Measurements from ENCODE around the gene CTNND2.

Gene CTNND2

DNA sequence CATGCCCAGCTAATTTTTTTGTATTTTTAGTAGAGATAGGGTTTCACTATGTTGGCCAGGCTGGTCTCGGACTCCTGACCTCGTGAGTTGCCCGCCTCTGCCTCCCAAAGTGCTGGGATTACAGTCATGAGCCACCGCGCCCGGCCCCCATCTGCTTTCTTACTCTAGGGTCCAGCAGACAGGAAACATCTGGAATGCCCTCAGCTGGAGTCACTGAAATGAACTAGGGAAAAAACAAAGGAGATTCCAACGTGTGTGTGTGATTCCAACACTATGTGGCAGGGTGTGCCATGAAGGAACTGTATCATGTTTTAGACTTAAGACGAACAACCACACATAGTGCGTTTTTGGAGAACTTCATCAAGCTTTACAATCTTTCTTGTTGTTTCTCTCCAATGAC lies 603.1 kb downstream of the CTNND2 start:
- no peak for DNase-seq

DNA sequence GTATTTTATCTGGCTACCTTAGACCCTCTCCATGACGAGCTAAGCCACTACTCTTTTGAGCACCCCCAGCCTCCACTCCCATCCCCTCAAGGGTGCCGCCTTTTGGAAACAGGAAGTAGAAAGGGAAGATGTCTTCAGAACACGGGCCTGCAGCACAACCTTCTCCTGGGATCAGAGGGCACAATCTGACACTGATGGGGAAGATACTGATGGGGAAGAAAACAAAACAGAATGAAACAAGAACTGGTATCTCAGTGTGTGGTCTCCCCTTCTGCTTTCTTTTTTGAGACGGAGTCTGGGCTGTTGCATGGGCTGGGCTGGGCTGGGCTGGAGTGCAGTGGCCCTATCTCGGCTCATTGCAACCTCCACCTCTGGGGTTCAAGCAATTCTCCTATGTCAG lies 603.5 kb downstream of the CTNND2 start:
- DNase-seq, result no peak

DNA sequence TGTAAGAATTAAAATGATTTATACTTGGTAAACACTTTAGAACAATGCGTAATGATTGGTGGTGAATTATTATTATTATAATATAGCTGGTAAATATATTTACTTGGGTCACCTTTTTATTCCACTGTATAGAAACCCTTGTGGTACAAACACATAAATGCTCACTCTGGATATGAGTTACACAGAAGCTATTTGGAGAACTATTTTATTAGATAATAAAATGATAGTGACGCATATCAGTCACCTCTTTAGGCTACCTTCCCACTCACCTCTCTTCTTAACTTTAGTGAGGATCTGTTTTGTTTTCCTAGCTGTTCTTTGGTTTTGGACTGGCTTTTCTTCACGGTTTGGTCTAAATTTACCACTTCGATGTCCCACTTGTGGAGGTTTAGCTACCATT lies 605.4 kb downstream of the CTNND2 start:
- DNase-seq, result no peak

DNA sequence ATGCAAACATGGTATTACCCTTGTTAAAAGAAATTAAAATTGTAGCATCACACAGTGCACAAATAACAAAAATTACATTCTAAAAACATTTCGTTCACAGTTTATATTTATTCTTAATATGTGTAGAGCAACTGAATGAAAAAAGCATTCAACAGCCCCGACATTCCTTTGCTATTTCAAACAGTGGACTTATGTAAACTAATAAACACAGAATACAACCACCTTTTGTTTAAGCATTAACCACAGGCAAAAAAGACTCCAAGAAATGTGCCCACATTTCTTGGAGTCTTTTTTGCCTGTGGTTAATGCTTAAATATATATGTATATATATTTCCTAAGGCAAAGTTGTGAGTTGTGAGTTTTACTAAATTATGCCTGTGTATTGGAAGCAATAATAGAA lies 610.7 kb downstream of the CTNND2 start:
- DNase-seq, result no peak

DNA sequence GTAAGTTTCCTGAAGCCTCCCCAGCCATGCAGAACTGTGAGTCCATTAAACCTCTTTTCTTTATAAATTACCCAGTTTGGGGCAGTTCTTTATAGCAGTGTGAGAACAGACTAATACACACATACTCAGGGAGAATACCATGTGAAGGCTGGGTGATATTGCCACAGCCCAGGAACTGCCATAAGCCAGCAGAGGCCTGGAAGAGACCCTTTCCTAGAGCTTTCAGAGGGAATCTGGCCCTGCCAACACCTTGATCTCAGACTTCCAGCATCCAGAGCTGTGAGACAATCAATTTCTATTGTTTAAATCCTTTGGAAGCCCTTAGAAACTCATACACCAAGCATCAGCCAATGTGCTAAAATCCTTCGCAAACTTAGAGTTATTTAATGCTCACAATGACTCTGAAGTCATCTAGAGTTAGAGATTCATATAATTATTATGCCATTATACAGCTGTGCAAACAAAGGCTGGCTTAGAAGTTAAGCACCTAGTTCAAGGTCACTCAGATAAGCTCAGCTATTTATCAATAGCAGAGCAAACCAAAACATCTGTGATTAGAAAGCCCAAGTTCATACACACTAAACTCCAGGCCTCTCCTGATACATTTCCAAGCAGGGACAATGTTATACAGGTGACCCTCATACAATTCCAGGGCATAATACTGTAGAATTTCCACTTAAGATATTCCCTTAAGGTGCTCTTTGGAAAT lies 611.4 kb downstream of the CTNND2 start:
- DNase-seq, result no peak

DNA sequence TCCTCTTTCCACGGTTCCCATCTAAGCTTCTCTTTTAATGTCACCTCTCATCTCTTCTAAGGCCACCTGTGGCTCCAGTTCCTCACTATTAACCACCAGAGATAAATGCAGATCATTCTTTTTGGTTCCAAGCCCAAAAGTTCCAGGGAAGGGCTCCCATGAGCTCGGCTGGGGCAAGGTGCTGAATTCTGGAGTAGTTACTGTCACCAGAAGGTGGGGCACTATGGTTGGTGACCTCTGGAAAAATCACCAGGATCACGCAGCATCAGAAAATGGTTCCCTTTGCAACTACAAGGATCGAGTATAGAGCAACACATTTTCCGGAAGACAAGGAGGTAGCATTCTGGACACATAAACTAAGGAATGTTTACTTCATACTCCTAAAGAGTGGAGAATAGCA lies 614.5 kb downstream of the CTNND2 start:
- no peak for DNase-seq

DNA sequence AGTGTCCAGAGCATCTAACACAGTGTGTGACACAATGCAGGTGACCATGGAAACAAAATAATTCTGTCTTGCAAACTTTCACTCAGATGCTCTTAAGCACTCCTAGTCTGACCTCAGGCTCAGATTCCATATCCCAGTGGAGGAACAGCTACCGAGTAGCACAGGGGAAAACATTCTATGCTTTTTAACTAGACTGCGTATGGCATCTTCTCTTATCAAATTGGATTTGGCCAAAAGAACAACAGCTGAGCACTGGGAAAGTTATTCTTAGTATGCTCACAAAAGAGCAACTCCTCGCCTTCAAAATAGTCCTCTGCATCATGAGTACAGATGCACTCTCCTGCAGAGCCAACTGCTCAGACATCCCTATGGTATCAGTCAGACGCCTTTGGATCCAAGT lies 615.0 kb downstream of the CTNND2 start:
- DNase-seq, result no peak

DNA sequence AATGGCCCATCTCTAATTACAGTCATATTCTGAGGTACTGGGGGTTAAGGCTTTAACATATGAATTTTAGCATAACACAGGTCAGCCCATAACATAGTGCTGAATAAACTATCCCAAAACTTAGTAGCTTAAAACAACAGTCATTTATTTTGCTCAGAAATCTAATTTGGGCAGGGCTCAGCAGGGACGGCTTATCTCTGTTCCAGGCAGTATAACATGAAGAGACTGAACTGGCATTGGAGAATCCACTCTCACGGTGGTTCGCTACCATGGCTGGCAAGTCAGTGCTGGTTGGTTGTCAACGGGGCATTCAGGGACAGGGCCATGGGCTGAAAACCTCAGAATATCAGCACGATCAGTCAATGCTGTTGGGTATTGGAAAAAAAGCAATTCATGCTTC lies 622.4 kb downstream of the CTNND2 start:
- DNase-seq, result no peak

DNA sequence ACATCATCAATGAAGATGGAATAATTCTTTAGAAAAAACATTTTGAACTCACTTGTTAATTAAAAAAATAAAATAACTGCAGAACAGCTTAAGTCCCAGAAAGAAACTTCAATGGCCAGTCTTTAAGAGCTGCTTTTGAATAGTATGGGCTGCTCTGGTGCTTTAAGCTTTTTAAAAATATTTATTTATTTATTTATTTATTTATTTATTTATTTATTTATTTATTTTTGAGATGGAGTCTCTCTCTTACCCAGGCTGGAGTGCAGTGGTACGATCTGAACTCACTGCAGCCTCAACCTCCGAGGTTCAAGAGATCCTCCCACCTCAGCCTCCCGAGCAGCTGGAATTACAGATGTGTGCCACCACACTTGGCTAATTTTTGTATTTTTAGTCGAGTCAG lies 626.9 kb downstream of the CTNND2 start:
- DNase-seq, result no peak

DNA sequence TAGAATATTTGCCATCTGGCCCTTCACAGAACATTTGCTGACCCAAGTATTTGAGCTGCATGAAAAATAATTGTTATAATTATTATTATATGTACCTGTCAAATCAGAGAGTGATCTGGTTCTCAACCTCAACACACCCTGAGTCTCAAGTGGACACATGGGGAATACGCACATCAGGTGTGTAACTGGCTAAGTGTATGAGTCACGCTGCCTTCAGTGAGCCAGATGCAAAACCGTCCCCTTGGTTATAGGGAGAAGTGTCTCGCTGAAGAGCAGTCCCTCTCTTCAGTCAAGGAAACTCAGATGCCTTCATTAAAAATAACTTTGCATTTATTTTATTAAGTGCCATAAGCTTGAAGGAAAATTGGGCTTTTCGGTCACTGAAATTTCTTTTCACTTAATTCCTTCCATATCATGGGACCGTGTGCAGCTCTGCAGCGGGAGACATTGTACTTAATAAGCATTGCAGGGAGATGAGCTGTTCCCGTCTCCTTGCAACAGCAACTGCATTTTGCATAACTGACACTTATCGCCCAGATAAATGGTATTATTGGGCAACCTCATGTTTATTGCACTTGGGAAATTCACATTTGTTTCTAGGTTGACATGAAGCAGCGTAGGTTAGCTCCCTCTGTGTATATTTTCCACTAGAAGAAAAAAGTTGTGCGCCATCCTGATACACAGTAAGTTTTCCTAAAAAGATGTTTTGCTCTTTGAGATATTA lies 630.9 kb downstream of the CTNND2 start:
- no peak for DNase-seq

DNA sequence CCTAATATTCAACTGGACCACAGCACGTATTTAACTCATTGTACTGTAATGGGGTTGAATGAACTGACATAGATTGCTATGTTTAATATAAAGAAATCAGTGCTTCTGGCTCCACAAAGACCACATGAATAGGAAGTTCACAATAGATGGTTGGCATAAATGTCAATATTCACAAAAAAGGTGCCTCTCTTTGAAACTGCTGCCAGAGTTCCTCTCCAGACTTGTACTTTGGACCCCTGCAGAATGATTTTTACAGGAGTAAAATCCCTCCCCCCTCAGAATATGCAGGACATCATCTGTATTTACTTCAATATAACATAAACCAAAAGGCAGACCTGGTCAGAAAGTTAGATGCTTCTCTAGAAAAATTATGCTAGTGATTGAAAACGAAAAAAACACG lies 634.7 kb downstream of the CTNND2 start:
- no peak for DNase-seq

DNA sequence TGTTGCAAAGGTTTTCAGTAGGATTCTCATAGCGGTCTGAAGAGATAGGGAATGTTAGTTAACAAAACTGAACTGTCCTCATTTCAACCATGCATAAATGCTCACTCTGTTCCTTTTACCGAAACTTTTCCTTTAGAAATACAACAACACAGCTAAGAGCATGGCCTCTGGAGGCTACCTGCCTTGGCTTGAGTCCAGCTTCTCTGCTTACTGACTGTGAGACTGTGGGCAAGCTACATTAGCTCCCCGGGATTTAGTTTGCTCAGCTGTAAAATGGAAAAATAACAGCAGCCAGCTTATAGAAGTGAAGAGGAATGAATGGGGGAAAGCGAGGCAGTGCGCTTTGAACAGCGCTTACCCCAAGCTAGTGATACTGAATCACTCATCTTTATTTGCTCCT lies 635.4 kb downstream of the CTNND2 start:
- DNase-seq, result no peak

DNA sequence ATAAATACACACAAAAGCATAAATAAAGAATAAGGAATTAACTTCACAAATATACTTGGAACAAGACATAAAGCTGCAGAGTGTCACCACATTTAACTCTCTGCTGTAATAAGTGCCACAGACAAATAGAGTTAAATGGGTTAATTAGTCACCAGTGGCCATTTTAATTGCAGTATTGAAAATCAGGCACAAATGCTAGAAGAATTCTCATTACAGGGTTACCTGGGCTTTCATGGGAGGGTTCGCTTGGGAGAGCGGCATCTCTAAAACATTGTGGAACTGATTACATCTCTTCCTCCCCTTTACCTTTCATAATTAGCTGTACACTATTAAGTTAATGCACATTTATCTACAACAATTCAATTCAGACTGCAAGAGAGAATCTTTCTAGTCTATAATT lies 637.9 kb downstream of the CTNND2 start:
- no peak for DNase-seq

DNA sequence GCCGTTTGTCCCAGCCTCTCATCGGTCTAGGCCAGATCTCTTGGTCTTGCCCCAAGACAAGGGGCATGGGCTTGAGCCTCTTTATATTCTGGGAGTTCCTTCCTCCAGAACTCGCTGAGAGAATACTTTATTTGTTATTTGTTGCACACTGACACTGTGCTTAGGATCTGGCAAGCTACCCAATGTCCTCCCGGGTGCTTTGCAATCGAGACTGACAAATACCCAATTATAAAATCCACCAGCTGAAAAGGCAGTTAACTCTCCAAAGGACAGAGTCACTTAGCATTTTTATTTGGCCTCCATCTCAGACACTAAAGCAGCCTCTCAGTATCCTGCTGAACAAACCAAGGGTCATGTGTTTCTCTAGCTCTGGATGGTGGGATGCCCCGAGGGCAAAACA lies 643.0 kb downstream of the CTNND2 start:
- DNase-seq, result no peak

DNA sequence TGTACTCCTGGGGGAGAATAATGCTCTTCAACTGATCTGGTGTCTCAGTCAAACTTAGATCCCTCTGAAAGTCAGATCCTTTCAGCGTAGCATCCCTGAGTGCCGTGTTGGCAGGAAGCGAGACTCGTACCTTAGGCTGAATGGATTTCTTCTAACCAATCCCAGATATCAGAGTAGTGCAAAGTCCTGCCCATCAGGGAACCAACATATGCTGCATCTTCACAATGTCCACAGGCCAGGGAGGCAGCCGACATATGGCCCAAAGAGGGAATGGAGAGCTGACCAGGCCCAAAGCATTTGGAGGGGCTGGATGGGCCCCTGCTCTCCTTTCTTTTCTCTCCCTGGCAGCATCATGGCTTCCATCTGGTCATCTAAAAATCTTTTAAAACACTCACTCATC lies 646.2 kb downstream of the CTNND2 start:
- DNase-seq, result no peak

DNA sequence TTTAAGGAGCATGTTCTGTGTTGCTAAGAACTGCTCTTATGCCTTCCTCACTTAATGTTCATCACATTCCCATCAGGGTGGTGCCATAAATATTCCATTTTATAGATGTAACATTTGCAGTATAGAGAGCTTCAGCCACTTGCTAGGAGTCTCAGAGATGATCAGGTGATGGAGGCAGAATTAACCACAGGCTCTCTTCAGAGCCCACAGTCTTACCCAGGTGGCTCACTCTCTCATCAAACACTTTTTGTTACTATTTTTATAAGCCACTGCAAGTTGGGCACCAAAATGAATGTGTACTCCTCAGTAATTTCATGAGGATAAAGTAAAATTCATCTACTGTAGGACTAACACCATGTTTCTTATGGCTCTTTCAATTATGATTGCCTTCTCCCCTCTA lies 651.7 kb downstream of the CTNND2 start:
- DNase-seq, result no peak

DNA sequence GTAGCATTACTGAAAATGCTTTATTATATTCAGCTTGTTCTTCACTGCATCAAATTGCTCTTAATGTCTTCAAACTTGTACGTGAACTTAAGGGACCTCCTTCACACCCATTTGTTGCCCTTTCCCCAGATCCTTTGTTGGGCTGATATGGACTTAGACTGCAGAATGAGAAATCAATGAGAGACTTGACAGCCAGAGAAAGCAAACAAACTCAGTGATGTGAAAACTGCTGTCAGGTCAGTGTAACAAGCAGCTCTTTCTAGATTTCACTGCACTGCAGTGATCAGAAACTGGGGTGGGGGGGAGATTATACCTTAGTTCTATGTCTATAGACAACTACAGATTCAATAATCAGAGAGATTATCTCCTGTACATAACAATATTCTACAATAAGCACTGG lies 652.2 kb downstream of the CTNND2 start:
- DNase-seq, result no peak

DNA sequence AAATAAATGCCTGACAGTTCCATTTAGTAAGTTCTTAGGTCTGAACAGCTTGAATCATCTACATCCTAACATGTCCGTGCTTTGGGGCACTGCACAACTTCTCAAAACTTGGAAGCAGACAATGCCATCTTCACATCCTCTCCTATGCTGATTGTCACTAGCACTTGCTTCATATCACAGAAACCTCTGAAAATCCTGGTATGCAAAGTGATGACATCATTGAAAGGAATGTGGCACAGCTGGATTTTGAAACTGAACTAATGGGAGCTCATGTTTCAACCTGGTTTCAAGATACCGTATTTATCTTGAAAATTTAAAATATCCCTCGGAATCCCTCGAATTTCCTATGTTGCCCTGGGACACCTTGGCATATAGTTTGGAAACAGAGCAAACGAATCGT lies 653.0 kb downstream of the CTNND2 start:
- DNase-seq, result no peak

DNA sequence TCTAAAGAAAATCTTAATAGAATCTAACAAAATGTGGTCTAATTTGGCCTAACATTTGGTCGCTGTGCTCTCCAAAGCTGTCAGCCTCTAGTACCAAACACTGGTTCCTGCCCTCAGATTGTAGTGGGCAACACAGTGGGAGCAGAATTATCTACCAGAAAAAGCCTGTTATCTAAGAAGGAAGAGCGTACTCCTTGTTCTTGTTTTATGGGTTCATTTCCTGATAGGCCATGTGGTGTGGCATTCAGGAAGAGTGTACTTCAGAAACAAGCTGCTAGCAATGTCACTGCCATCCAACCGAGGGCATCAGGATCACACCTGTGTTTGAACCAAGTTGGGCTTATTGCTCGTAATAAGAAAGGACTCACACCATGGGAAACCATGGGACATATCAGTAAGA lies 655.3 kb downstream of the CTNND2 start:
- no peak for DNase-seq

DNA sequence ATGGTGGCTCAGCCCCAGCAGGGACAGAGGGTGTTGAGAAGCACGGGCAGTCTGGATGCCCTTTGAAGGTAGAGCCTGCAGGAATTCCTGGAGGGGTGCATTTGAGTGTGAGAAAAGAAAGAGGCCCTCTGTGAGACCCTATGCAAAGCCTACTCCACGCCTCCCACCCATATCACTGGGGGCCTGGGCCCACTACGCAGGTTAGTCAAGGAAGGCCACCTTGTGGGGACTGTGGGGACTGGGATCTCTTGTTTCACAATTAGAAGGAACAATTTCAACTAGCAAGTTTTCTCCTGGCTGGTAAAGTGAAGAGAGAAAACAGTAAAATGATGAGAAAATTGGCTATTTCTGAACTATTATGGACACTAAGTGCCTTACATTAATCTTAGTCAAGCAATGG lies 657.0 kb downstream of the CTNND2 start:
- no peak for DNase-seq

DNA sequence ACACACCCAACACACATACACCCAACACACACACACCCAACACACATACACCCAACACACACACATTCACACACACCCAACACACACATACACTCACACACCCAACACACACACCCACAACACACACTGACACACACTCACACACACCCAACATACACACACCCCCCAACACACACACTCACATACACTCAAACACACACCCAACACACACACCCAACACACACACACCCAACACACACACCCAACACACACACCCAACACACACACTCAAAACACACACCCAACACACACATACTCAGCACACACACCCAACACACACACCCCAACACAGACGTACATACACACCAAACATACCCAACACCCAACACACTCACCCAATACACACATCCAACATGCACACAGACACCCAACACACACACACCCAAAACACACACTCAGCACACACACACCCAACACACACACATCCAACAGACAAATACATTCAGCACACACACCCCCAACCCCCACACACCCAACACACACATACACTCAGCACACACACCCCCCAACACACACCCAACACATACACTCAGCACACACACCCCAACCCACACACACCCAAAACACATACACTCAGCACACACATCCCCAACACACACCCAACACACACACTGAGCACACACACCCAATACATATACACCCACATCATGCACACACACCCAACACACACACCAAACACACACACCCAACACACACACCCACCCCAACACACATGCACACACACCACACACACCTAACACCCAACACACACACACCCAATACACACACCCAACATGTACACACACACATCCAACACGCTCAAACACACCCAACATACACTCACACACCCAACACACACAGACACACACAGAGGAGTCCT lies 663.7 kb downstream of the CTNND2 start:
- DNase-seq, result no peak

DNA sequence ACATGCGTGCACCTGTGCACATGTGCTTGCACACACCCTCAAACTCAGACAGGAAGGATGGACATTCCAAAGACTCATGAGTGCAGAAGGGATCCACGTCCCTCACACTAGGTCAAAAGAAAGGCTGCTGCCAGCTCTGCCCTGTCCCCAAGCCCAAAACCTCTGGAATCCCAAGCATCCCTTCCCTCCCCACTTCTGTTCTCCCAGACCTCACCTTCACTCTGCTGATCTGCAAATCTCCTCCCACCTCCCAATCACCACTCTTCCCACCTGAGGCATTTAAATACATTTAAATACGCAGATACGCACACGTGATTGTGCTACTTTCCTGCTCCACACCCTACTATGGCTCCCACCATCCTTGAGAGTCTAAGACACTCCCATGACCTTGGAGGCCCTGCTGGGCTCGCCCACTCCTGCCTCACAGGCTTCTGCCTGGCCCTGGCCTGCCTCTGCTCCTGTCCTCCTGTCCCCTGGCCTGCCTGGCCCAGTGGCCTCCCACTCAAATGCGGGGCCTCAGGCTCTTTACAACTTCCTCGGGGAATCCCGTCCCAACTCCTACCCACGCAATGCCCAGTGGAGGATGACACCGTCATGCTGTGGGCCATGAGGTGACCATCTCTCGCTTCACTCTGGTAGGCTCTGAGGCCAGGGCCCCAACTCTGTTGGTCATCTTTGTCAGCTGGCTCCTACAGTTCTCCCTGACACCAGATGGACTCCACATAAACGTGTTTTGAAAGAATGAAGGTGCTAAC lies 664.8 kb downstream of the CTNND2 start:
- no peak for DNase-seq

DNA sequence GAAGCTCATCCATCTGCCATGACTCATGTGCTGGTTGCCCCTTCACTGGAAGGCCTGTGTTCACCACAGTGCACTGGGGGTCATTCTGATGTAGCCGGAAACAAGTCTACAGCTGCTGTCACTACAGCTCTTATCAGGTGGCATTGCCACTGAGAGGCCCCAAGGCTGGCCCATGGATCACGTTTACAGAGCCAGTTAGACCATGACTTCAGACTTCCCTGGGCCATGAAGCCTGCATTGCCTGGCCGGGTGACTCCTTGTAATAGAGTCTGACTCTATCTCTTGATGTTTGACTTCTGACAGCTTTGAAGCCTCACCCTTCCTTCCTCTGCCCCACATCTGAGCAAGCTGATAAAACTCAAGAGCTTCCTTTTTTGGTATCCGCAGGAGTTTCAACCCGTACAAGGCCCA lies 669.7 kb downstream of the CTNND2 start:
- no peak for DNase-seq

All from stimulated activated naive CD4-positive, alpha-beta T cell treated with Interleukin-2 at 50 U/mL for 16 hours (primary cell).